Skeletal muscle tissue (tissue), 4 donors: ENCODE measurements around the gene GALNT7. TPM values are rescaled to one million over a fixed set of nuclear protein-coding genes. Genes with fewer than 3 reads are reported as not detected.

Source experiments
- H3K27ac ChIP-seq: one replicate; pipeline ENCODE4 v1.7.0; 2013; ENCODE audit warnings: mild to moderate bottlenecking, low read depth, low read length, inconsistent platforms
- H3K27me3 ChIP-seq, 3 donors: one replicate each; pipeline ENCODE4 v1.7.0; 2013; ENCODE audit warnings: low read length in 3 of 3; ENCODE audit not compliant: control insufficient read depth in 3 of 3, insufficient read depth in 3 of 3
- H3K36me3 ChIP-seq, 3 donors: one replicate each; pipeline ENCODE4 v1.7.0; 2013; ENCODE audit warnings: low read length in 3 of 3; ENCODE audit not compliant: control insufficient read depth in 3 of 3, insufficient read depth in 3 of 3
- H3K4me1 ChIP-seq, 3 donors: one replicate each; pipeline ENCODE4 v1.7.0; 2013; ENCODE audit warnings: low read length in 3 of 3, mild to moderate bottlenecking in 3 of 3; ENCODE audit not compliant: control insufficient read depth in 3 of 3, insufficient read depth in 3 of 3
- H3K4me3 ChIP-seq, 3 donors: one replicate each; pipeline ENCODE4 v1.7.0; 2013; ENCODE audit warnings: low read length in 3 of 3
- H3K9ac ChIP-seq, 3 donors: one replicate each; pipeline ENCODE4 v1.7.0; 2013; ENCODE audit warnings: low read length in 3 of 3, mild to moderate bottlenecking in 3 of 3, moderate library complexity in 2 of 3, low read depth in 1 of 3
- H3K9me3 ChIP-seq, 3 donors: one replicate each; pipeline ENCODE4 v1.7.0; 2013; ENCODE audit warnings: low read length in 3 of 3; ENCODE audit not compliant: control insufficient read depth in 3 of 3
- total RNA-seq: library from RNA; depleted of rRNA; stranded (reverse); fragments of >200 nt; gene quantifications from one replicate; pipeline ENCODE4 v1.2.3, GENCODE V29; 2014
- donor health status: Osteomylitis.

The GALNT7 gene
- total RNA-seq, 1 donor from 2014 or later = 18.8 TPM

DNA sequence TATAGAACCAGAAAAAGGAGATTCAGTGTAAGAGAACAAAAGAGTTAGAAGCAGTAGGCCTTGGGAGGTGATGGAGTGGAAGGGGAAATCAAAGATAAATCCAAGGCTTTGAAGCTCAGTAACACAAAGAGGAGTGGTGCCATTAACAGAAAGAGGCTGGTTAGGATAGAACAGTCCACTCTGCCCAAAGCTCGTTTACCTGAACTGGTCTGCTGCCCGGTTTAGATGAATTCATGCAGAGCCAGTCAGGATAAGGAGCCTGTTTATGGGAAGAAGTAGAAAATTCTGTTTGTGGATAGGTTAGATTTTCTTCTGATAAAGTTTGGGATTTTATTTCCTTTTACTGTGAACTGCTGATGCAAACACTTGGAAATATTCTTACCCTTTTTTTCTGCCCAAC is 85.0 kb downstream of the GALNT7 start:
- no peak overlapping the region for H3K4me3 ChIP-seq
- no peaks in the 10 kb centered on the region for H3K9me3 ChIP-seq
- H3K36me3 ChIP-seq = no peaks in the 10 kb centered on the region
- H3K27me3 ChIP-seq = no peaks in the 10 kb centered on the region
- no peak overlapping the region for H3K27ac ChIP-seq
- H3K4me1 ChIP-seq = peaks cover 2 to 7% (median 3%) of the 10 kb centered on the region in 3 donors
- H3K9ac ChIP-seq = no peak overlapping the region

DNA sequence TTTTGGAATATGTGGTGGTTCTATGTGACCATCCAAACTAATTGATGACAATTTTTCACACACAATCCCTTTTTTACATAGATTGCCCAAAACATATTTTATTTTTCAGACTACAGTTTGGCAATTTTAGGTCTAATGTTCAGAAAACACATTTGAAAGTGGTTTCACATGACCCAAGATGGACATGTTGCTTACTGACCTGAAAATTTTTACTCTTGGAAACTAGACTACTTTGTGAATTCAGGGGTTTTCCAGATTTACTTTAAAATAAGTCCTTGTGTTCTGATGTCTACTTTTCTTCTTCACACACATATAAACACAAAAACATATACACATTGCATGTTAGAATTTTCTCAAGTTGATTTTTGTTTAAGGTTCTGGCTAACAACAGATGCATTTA is 86.0 kb downstream of the GALNT7 start:
- Histone ChIP-seq H3K27ac (no peak overlapping the region), H3K4me3 (no peak overlapping the region), H3K36me3 (no peaks in the 10 kb centered on the region), H3K27me3 (no peaks in the 10 kb centered on the region), H3K9me3 (no peaks in the 10 kb centered on the region), H3K4me1 (peaks cover 2 to 7% (median 3%) of the 10 kb centered on the region in 3 donors), H3K9ac (no peak overlapping the region)

DNA sequence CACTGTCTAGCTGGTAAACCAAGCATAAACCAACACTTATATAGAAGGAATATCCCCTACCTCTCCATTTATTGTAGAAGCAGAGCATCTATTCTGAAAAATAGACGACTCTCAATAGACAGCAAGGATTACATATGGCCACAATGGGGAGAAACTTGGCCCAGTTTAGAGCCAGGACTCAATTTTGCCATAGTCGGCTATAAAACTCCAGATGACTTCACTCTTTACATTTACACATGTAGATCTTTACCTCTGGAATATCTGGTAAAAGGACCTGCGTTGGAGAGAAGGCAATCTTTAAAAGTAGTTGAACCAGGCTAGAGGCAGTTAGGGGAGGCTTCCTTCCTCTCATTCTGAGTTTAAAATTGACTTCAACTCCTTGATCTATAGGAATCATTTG is 88.2 kb downstream of the GALNT7 start:
- H3K4me3 ChIP-seq = no peak overlapping the region
- H3K9ac ChIP-seq = no peak overlapping the region
- H3K4me1 ChIP-seq = peaks cover 2 to 7% (median 3%) of the 10 kb centered on the region in 3 donors
- H3K36me3 ChIP-seq = no peaks in the 10 kb centered on the region
- no peaks in the 10 kb centered on the region for H3K9me3 ChIP-seq
- H3K27ac ChIP-seq = no peak overlapping the region
- H3K27me3 ChIP-seq = no peaks in the 10 kb centered on the region

DNA sequence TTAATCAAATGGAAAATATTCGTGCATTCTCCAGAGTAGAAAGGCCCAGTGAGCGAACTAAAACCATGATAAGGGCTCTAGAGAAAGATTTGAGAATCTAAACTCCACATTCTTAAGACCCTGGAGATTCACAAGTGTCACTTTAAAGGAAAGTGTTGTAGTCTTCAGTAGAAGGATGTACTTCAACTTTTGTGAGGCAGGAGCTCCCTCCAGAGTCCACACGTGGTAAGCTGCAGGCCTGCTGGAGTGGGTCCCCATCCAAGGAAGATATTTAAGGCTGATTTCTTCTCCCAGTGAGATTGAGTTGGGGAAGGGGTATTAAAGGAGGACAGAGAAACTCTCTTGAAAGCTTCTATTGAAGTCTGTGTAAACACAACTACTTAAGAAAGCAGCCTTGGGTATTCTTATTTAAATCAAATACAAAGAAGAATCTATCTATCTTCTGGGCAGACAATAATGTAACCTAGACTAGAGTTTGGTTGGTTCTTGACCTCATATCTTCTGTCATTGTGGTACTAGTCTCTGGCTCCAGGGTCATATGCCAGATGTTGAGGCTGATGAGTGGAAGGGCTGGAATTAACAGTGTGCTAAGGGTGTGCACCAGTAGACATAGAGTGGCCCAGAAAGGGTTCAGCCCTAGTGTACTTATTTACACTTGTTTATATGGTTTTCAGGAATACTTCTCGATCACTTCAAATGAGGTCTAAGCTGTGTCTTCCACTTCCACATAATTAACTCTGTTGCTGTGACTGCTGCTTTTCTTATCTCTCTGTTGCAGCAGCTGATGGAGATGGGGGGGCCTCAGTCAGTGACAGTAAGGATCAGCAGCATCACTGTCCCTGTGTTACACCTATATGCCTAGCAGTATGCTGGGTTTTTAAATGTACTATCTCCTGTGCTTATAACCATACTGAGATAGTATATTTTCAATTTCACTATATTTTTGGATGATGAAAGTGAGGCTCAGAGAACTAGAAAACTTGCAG is 89.4 kb downstream of the GALNT7 start:
- Histone ChIP-seq H3K4me3 (no peak overlapping the region), H3K4me1 (no peaks in the 10 kb centered on the region), H3K9ac (no peak overlapping the region), H3K27ac (no peak overlapping the region), H3K27me3 (no peaks in the 10 kb centered on the region), H3K36me3 (no peaks in the 10 kb centered on the region), H3K9me3 (no peaks in the 10 kb centered on the region)

DNA sequence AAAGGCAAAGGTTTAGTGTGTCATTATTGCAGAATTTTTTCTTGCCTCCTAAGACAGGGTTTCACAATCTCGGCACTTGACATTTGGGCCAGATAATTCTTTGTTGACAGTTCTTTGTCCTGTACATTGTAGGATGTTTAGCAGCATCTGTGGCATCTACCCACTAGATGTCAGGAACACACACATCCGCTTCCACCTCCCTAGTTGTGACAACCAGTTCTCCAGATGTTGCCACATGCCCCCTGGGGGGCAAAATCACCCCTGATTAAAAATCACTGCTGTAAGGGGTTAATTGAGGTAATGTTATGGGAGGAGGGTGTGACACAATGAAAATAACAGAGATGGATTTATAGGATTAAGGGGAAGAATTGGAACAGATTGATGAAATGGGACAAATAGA is 90.3 kb downstream of the GALNT7 start:
- Histone ChIP-seq H3K4me1 (no peaks in the 10 kb centered on the region), H3K9me3 (no peaks in the 10 kb centered on the region), H3K9ac (no peak overlapping the region), H3K27me3 (no peaks in the 10 kb centered on the region), H3K4me3 (no peak overlapping the region), H3K27ac (no peak overlapping the region), H3K36me3 (no peaks in the 10 kb centered on the region)

DNA sequence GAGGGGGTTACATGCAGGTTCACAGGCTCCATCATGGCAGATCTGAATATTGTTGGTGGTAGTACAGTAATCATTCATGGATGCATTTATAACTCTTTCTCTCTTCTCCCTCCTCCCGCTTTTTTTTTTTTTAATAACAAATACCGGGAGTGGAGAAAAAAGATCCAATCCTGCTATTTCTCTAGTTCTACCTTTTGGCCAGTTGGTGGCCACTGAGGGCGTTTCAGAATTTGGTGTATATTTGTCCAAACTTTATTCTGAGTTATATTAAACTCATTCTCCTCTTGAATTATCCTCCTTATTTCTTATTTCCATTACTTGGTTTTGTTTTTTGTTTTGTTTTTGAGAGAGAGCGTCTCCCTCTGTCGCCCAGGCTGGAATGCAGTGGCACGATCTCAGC is 90.7 kb downstream of the GALNT7 start:
- Histone ChIP-seq H3K27ac (no peak overlapping the region), H3K4me3 (no peak overlapping the region), H3K9ac (no peak overlapping the region), H3K36me3 (no peaks in the 10 kb centered on the region), H3K9me3 (no peaks in the 10 kb centered on the region), H3K27me3 (no peaks in the 10 kb centered on the region), H3K4me1 (peaks cover 0 to 3% (median 3%) of the 10 kb centered on the region in 3 donors)

DNA sequence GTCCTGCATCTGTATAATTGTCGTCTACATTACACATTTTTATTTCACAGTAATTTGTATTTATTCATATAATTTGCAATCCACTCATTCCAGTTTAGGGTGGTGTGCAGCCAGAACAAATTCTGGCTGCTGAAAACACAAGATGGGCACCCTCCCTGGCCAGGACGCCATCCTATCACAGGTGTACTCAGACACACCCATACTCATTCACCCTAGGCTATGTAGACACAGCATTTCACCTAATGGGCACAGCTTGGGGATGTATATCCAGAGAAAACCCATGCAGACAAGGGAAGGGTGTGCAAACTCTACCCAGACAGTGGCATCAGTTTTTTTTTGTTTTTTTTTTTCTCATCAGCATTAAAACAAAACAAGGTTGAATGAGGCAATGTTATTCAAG is 92.4 kb downstream of the GALNT7 start:
- H3K27ac ChIP-seq = no peak overlapping the region
- no peak overlapping the region for H3K9ac ChIP-seq
- H3K36me3 ChIP-seq = no peaks in the 10 kb centered on the region
- H3K4me3 ChIP-seq = no peak overlapping the region
- no peaks in the 10 kb centered on the region for H3K27me3 ChIP-seq
- H3K4me1 ChIP-seq = peaks cover 8 to 13% (median 12%) of the 10 kb centered on the region in 3 donors
- H3K9me3 ChIP-seq = no peaks in the 10 kb centered on the region

DNA sequence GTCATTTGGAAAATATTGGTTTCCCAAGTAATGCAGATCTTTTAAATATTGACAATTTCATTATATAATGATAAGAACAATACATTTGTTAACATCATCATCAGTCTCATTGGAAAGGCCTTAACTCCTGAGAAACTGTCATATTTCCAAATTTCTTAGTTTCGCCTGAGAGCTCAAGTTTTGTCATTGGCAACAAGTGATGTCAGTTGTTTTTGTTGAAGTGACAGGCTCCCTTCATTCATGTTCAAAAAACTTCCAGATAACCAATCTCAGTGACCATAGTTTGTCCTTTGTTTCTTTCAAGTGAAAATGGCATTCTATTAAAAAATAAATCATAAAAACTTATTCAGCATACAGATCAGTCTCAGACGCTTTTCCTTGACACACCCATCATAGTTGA is 93.8 kb downstream of the GALNT7 start:
- peaks cover 0 to 2% (median 0%) of the 10 kb centered on the region in 3 donors for H3K27me3 ChIP-seq

DNA sequence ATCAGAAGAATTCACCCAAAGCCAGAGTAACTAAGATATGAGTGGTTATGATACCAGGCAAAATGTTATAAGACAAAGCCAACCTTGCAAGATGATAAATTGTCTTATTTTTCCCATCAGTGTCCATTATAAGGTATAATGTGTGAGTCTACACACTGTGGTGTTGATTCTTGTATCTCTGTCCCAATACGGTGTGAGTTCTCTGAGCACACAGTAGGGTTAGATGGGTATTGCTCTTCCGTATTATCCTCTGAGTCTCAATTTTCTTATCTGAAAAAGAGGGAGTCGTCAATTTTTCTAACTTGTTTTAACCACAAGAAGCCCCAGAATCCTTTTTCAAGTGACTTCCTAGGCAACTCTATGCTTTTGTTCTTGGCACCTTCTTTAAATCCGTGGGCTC is 95.6 kb downstream of the GALNT7 start:
- peaks cover 8 to 13% (median 12%) of the 10 kb centered on the region in 3 donors for H3K4me1 ChIP-seq
- peaks cover 0 to 2% (median 0%) of the 10 kb centered on the region in 3 donors for H3K27me3 ChIP-seq
- H3K4me3 ChIP-seq = no peak overlapping the region
- H3K9me3 ChIP-seq = no peaks in the 10 kb centered on the region
- H3K27ac ChIP-seq = no peak overlapping the region
- H3K9ac ChIP-seq = peak overlapping the region in 1 of 3 donors; percentile 28
- H3K36me3 ChIP-seq = no peaks in the 10 kb centered on the region

More for the DNA sequence above, 93.8 kb downstream of the GALNT7 start:
- no peak overlapping the region for H3K27ac ChIP-seq
- H3K4me1 ChIP-seq = peaks cover 8 to 13% (median 12%) of the 10 kb centered on the region in 3 donors
- H3K4me3 ChIP-seq = no peak overlapping the region
- no peak overlapping the region for H3K9ac ChIP-seq
- no peaks in the 10 kb centered on the region for H3K36me3 ChIP-seq
- H3K9me3 ChIP-seq = no peaks in the 10 kb centered on the region

DNA sequence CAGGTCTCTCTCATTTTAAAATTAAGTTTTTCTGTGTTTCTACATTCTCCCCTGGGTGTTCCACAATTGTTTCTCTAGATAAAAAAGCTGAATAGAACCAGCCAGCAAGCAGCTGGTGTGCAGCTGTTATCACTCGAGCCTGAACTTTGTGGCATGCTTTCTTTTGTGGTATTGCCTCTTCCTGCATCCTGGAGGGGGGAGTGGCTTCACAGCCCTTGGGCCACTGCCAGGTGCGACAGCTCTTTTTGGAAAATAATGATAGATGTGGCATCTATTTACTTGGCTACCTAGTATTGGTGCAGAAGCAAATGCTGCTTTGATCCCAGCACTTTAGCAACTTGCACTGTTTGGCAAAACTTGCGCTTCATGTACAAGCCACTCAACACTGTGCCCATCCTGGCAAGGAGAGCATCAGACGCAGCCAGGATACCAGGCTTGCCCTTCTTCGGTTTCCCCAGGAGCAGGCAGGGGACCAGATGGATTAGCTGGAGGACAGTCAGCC is 96.1 kb downstream of the GALNT7 start:
- Histone ChIP-seq H3K27me3 (peaks cover 0 to 2% (median 0%) of the 10 kb centered on the region in 3 donors), H3K36me3 (no peaks in the 10 kb centered on the region), H3K9ac (peak overlapping the region in 1 of 3 donors; percentile 28), H3K4me1 (peaks cover 8 to 13% (median 12%) of the 10 kb centered on the region in 3 donors), H3K9me3 (no peaks in the 10 kb centered on the region), H3K4me3 (peak overlapping the region in 1 of 3 donors; percentile 38), H3K27ac (no peak overlapping the region)
